HCT116 (cell line): Measurements from ENCODE around the gene CCDC88C. TPM values are rescaled to one million over a fixed set of nuclear protein-coding genes. Genes with fewer than 3 reads are reported as not detected.

Source experiments
- ATAC-seq: fragments of 200-7000 bp; cut with Tn5 transposase; 2 replicates; pipeline ENCODE4 v1.9.1; 2020; ENCODE audit warnings: mild to moderate bottlenecking, moderate library complexity
- BruUV-seq: library from RNA; stranded (reverse); fragments of 400-500 nt; replicated peaks from 2 replicates; lab custom pipeline; 2021; lab: Mats Ljungman, UMichigan
- CTCF ChIA-PET: fragments of 300-600 bp; sonication (Branson Sonifier 250); formaldehyde crosslinking; loops from one replicate; lab custom pipeline; 2021; ENCODE audit warnings: antibody characterized with exemption; lab: Charles Lee
- POLR2A ChIA-PET: fragments of 300-600, 350-600 bp; sonication (Branson Sonifier 250); formaldehyde crosslinking; loops from one replicate; lab custom pipeline; 2021; ENCODE audit warnings: antibody characterized with exemption; lab: Charles Lee
- RAD21 ChIA-PET, 2 experiments: fragments of 300-600 bp; sonication (Branson Sonifier 250); formaldehyde crosslinking; loops; one replicate each; lab custom pipeline; 2023; ENCODE audit warnings: low total read pairs in 2 of 2; ENCODE audit not compliant: uncharacterized antibody in 2 of 2, unreplicated experiment in 2 of 2, low non-redundant PET in 1 of 2; lab: Charles Lee
- DNase-seq: peaks from one replicate; pipeline ENCODE4 v3.0.0-alpha.2; 2010; ENCODE audit warnings: low read depth, low spot score
- H2AFZ ChIP-seq: fragments of 200-600 bp; shearing (Covaris generic), sonication (generic); 2 replicates; pipeline ENCODE4 v1.6.1; 2017; ENCODE audit warnings: low read depth, mixed run types, mixed read lengths, antibody characterized with exemption, low read length; ENCODE audit not compliant: poor library complexity, severe bottlenecking
- H3K27ac ChIP-seq: 2 replicates; pipeline ENCODE4 v1.5.1; 2012; ENCODE audit warnings: low read depth, low read length
- H3K27me3 ChIP-seq: fragments of 200-600 bp; sonication (generic); 2 replicates; pipeline ENCODE4 v1.6.1; 2016; ENCODE audit warnings: mixed run types, low read length, mixed read lengths; ENCODE audit not compliant: insufficient read depth
- H3K36me3 ChIP-seq, 2 experiments: fragments of 200-500 bp in 1 of 2; fragments of 200-600 bp in 1 of 2; sonication (Bioruptor generic) in 1 of 2; sonication (generic) in 1 of 2; 2 replicates each; pipeline versions ENCODE4 v1.5.1 to v1.6.1; 2014 to 2016; ENCODE audit warnings: low read length in 2 of 2, inconsistent platforms in 1 of 2, mixed read lengths in 1 of 2, mixed run types in 1 of 2; ENCODE audit not compliant: insufficient read depth in 2 of 2, control insufficient read depth in 1 of 2
- H3K4me1 ChIP-seq, 2 experiments: fragments of 200-600 bp in 1 of 2; sonication (generic) in 1 of 2; 2 replicates each; pipeline versions ENCODE4 v1.5.1 to v1.6.1; 2012 to 2017; ENCODE audit warnings: low read length in 2 of 2, inconsistent platforms in 1 of 2, mild to moderate bottlenecking in 1 of 2, mixed read lengths in 1 of 2, mixed run types in 1 of 2, moderate library complexity in 1 of 2; ENCODE audit not compliant: insufficient read depth in 2 of 2, control insufficient read depth in 1 of 2
- H3K4me2 ChIP-seq: fragments of 200-600 bp; sonication (generic); 2 replicates; pipeline ENCODE4 v1.6.1; 2017; ENCODE audit warnings: mixed run types, low read length, mixed read lengths
- H3K4me3 ChIP-seq, 2 experiments: fragments of 200-600 bp in 1 of 2; sonication (generic) in 1 of 2; replicated peaks in 1 of 2; 2 replicates each; pipeline ENCODE4 v1.5.1; 2011 to 2016; ENCODE audit warnings: low read length in 2 of 2, control low read depth in 1 of 2, low read depth in 1 of 2, mild to moderate bottlenecking in 1 of 2, mixed read lengths in 1 of 2, mixed run types in 1 of 2
- H3K79me2 ChIP-seq: fragments of 200-600 bp; sonication (generic); 2 replicates; pipeline ENCODE4 v1.6.1; 2017; ENCODE audit warnings: mild to moderate bottlenecking, mixed run types, low read length, moderate library complexity, mixed read lengths; ENCODE audit not compliant: insufficient read depth
- H3K9ac ChIP-seq: fragments of 200-600 bp; sonication (generic); 2 replicates; pipeline ENCODE4 v1.6.1; 2016; ENCODE audit warnings: low read length, mixed read lengths
- H3K9me2 ChIP-seq: fragments of 200-600 bp; sonication (generic), shearing (Covaris generic); 2 replicates; pipeline ENCODE4 v1.6.1; 2017; ENCODE audit warnings: mixed run types, mild to moderate bottlenecking, moderate library complexity; ENCODE audit not compliant: insufficient read depth
- H3K9me3 ChIP-seq, 2 experiments: fragments of 200-500 bp in 1 of 2; fragments of 200-600 bp in 1 of 2; sonication (Bioruptor generic) in 1 of 2; sonication (generic) in 1 of 2; 2 replicates each; pipeline ENCODE4 v1.6.1; 2014 to 2017; ENCODE audit warnings: low read length in 2 of 2, mixed read lengths in 2 of 2, inconsistent platforms in 1 of 2, low read depth in 1 of 2, mild to moderate bottlenecking in 1 of 2, mixed run types in 1 of 2, moderate library complexity in 1 of 2; ENCODE audit not compliant: control insufficient read depth in 1 of 2, insufficient read depth in 1 of 2
- H4K20me1 ChIP-seq: fragments of 200-600 bp; sonication (generic), shearing (Covaris generic); 2 replicates; pipeline ENCODE4 v1.6.1; 2017; ENCODE audit warnings: mixed run types, mild to moderate bottlenecking, moderate library complexity; ENCODE audit not compliant: insufficient read depth
- ATF3 ChIP-seq: IDR thresholded peaks from 2 replicates; pipeline ENCODE4 v1.6.1; 2012
- EGR1 ChIP-seq: IDR thresholded peaks from 2 replicates; pipeline ENCODE4 v1.6.1; 2012; ENCODE audit warnings: low read depth
- ELF1 ChIP-seq: IDR thresholded peaks from 2 replicates; pipeline ENCODE4 v1.6.1; 2012; ENCODE audit warnings: low read depth, borderline replicate concordance
- EZH2 ChIP-seq: fragments of 200-600 bp; sonication (generic); IDR thresholded peaks from 2 replicates; pipeline ENCODE4 v1.6.1; 2017; ENCODE audit warnings: antibody characterized with exemption, mixed run types
- EZH2phosphoT487 ChIP-seq: fragments of 200-600 bp; IDR thresholded peaks from 2 replicates; pipeline ENCODE4 v1.6.1; 2018; ENCODE audit warnings: antibody characterized with exemption, borderline replicate concordance
- FOSL1 ChIP-seq: IDR thresholded peaks from 2 replicates; pipeline ENCODE4 v1.6.1; 2012; ENCODE audit warnings: low read depth
- JUND ChIP-seq: IDR thresholded peaks from 2 replicates; pipeline ENCODE4 v1.6.1; 2012
- POLR2A ChIP-seq: IDR thresholded peaks from 2 replicates; pipeline ENCODE4 v1.7.0; 2011; ENCODE audit warnings: borderline replicate concordance; ENCODE audit not compliant: insufficient read depth, insufficient read length; ENCODE audit errors: extremely low read depth
- POLR2AphosphoS5 ChIP-seq: IDR thresholded peaks from 2 replicates; pipeline ENCODE4 v1.6.1; 2011; ENCODE audit warnings: mild to moderate bottlenecking, low read depth, low read length, moderate library complexity
- RAD21 ChIP-seq: IDR thresholded peaks from 2 replicates; pipeline ENCODE4 v1.6.1; 2012; ENCODE audit warnings: low read depth, mild to moderate bottlenecking
- REST ChIP-seq: IDR thresholded peaks from 2 replicates; pipeline ENCODE4 v1.6.1; 2012; ENCODE audit warnings: low read depth
- SIN3A ChIP-seq: IDR thresholded peaks from 2 replicates; pipeline ENCODE4 v1.6.1; 2012; ENCODE audit warnings: low read depth
- SP1 ChIP-seq: IDR thresholded peaks from 2 replicates; pipeline ENCODE4 v1.6.1; 2012; ENCODE audit warnings: low read depth
- SRF ChIP-seq: IDR thresholded peaks from 2 replicates; pipeline ENCODE4 v1.6.1; 2012; ENCODE audit warnings: low read depth
- TCF7L2 ChIP-seq: IDR thresholded peaks from 2 replicates; pipeline ENCODE4 v1.7.0; 2011; ENCODE audit warnings: borderline replicate concordance, inconsistent platforms; ENCODE audit not compliant: insufficient read depth, insufficient read length; ENCODE audit errors: extremely low read depth
- YY1 ChIP-seq: IDR thresholded peaks from 2 replicates; pipeline ENCODE4 v1.6.1; 2011; ENCODE audit warnings: low read length, low read depth, moderate library complexity, mild to moderate bottlenecking; ENCODE audit not compliant: insufficient replicate concordance; ENCODE audit errors: extremely low read depth
- ZBTB33 ChIP-seq: IDR thresholded peaks from 2 replicates; pipeline ENCODE4 v1.6.1; 2011; ENCODE audit warnings: mild to moderate bottlenecking, low read length, moderate library complexity; ENCODE audit not compliant: insufficient replicate concordance; ENCODE audit errors: extremely low read depth
- ZFX ChIP-seq: fragments of 450-650 bp; IDR thresholded peaks from 2 replicates; pipeline ENCODE4 v1.6.1; 2017
- intact Hi-C: fragments of 100-400 bp; cut with micrococcal nuclease; formaldehyde crosslinking; loops from 2 replicates; pipeline ENCODE4 v1.10.0; 2022
- total RNA-seq: library from RNA; stranded (reverse); gene quantifications from one replicate; pipeline ENCODE4 v1.2.1, GENCODE V29; 2021; ENCODE audit not compliant: unreplicated experiment

CCDC88C gene
- total RNA-seq, 1 experiment from 2014 or later, result 20.8 TPM

- no peaks in the 10 kb centered on the region for H3K27me3 ChIP-seq
- no peak overlapping the region for H3K4me3 ChIP-seq
- peaks cover 9% of the 10 kb centered on the region; the same call in 1 of the 2 replicates for H3K79me2 ChIP-seq
- intact Hi-C loops, result no loop called here
- ChIA-PET CTCF (no interaction called here), RAD21 (no interaction called here), POLR2A (no interaction called here)
- no peak overlapping the region for H2AFZ ChIP-seq
- no peaks in the 10 kb centered on the region for H3K9me2 ChIP-seq
- BruUV-seq, result no TSS peak
- H3K4me1 ChIP-seq, result no peaks in the 10 kb centered on the region; a peak in 1 of 4 replicates
- no peak overlapping the region for H3K9ac ChIP-seq
- H4K20me1 ChIP-seq, result no peaks in the 10 kb centered on the region
- H3K27ac ChIP-seq, result no peak overlapping the region
- no peak for TF ChIP-seq FOSL1
- no peak for TF ChIP-seq SP1
- TF ChIP-seq SRF, result no peak
- no peak for TF ChIP-seq ZBTB33
- no peak for TF ChIP-seq EZH2
- TF ChIP-seq EGR1, result no peak
- no peak for TF ChIP-seq POLR2AphosphoS5
- TF ChIP-seq ELF1, result no peak
- no peak for TF ChIP-seq RAD21
- no peak for TF ChIP-seq REST
- no peak for TF ChIP-seq YY1
- no peak for TF ChIP-seq JUND
- no peak for TF ChIP-seq ATF3
- TF ChIP-seq POLR2A, result no peak
- no peak for TF ChIP-seq ZFX
- TF ChIP-seq EZH2phosphoT487, result no peak
- TF ChIP-seq TCF7L2, result no peak
- no peak for TF ChIP-seq SIN3A
- H3K36me3 ChIP-seq, result no peaks in the 10 kb centered on the region
- H3K9me3 ChIP-seq, result no peaks in the 10 kb centered on the region
- ATAC-seq (no peak), DNase-seq (no peak)
- H3K4me2 ChIP-seq, result no peak overlapping the region
Measured at GRCh38 chr14:91364524-91365270, 52.9 kb downstream of the CCDC88C start.
